ENCODE measurements around the gene PPP3CB. TPM values are rescaled to one million over a fixed set of nuclear protein-coding genes. Genes with fewer than 3 reads are reported as not detected.

Gene PPP3CB
- total and polyA plus RNA-seq, 2 donors from 2014 or later, result 26.8 to 36.1 TPM

- Histone ChIP-seq H3K4me1 (ENCODE audit: control insufficient read depth in 2 of 3, insufficient read depth in 2 of 3, low read depth in 1 of 3, low read length in 3 of 3) (no peaks in the 10 kb centered on the region), H3K36me3 (ENCODE audit: control insufficient read depth in 2 of 3, insufficient read depth in 3 of 3, low read length in 3 of 3) (peaks cover 6 to 16% (median 9%) of the 10 kb centered on the region in 3 donors), H3K27ac (ENCODE audit: low read depth in 2 of 2, low read length in 2 of 2) (no peak overlapping the region), H3K27me3 (ENCODE audit: control insufficient read depth, insufficient read depth, low read length) (no peaks in the 10 kb centered on the region), H3K4me3 (ENCODE audit: low read length in 3 of 3) (no peak overlapping the region), H3K9me3 (ENCODE audit: control insufficient read depth in 2 of 3, insufficient read depth in 1 of 3, low read length in 3 of 3) (no peaks in the 10 kb centered on the region), H3K9ac (ENCODE audit: low read length in 3 of 3) (no peak overlapping the region)
- DNase-seq (no peak), FAIRE-seq (no peak)
- TF ChIP-seq, protein P1, sequence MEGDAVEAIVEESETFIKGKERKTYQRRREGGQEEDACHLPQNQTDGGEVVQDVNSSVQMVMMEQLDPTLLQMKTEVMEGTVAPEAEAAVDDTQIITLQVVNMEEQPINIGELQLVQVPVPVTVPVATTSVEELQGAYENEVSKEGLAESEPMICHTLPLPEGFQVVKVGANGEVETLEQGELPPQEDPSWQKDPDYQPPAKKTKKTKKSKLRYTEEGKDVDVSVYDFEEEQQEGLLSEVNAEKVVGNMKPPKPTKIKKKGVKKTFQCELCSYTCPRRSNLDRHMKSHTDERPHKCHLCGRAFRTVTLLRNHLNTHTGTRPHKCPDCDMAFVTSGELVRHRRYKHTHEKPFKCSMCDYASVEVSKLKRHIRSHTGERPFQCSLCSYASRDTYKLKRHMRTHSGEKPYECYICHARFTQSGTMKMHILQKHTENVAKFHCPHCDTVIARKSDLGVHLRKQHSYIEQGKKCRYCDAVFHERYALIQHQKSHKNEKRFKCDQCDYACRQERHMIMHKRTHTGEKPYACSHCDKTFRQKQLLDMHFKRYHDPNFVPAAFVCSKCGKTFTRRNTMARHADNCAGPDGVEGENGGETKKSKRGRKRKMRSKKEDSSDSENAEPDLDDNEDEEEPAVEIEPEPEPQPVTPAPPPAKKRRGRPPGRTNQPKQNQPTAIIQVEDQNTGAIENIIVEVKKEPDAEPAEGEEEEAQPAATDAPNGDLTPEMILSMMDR (IDR thresholded peaks at IDR 0.05; ENCODE audit: borderline replicate concordance, extremely low read depth, insufficient read depth), result no peak
- intact Hi-C loops (cut with DNase I), result no loop called here
Measured at GRCh38 chr10:73522263-73522662, 26.4 kb upstream of the PPP3CB start.

GRCh38 chr10:73519336-73519735 lies 23.5 kb upstream of the PPP3CB start:
- Histone ChIP-seq H3K9ac (ENCODE audit: low read length in 3 of 3) (no peak overlapping the region), H3K27me3 (ENCODE audit: control insufficient read depth, insufficient read depth, low read length) (no peaks in the 10 kb centered on the region), H3K4me3 (ENCODE audit: low read length in 3 of 3) (no peak overlapping the region), H3K9me3 (ENCODE audit: control insufficient read depth in 2 of 3, insufficient read depth in 1 of 3, low read length in 3 of 3) (no peaks in the 10 kb centered on the region), H3K36me3 (ENCODE audit: control insufficient read depth in 2 of 3, insufficient read depth in 3 of 3, low read length in 3 of 3) (peaks cover 6 to 16% (median 12%) of the 10 kb centered on the region in 3 donors), H3K4me1 (ENCODE audit: control insufficient read depth in 2 of 3, insufficient read depth in 2 of 3, low read depth in 1 of 3, low read length in 3 of 3) (no peaks in the 10 kb centered on the region), H3K27ac (ENCODE audit: low read depth in 2 of 2, low read length in 2 of 2) (no peak overlapping the region)
- intact Hi-C loops (cut with DNase I), result no loop called here
- TF ChIP-seq, protein P1 (IDR thresholded peaks at IDR 0.05; ENCODE audit: borderline replicate concordance, extremely low read depth, insufficient read depth), result no peak
- DNase-seq (no peak), FAIRE-seq (no peak)

DNA sequence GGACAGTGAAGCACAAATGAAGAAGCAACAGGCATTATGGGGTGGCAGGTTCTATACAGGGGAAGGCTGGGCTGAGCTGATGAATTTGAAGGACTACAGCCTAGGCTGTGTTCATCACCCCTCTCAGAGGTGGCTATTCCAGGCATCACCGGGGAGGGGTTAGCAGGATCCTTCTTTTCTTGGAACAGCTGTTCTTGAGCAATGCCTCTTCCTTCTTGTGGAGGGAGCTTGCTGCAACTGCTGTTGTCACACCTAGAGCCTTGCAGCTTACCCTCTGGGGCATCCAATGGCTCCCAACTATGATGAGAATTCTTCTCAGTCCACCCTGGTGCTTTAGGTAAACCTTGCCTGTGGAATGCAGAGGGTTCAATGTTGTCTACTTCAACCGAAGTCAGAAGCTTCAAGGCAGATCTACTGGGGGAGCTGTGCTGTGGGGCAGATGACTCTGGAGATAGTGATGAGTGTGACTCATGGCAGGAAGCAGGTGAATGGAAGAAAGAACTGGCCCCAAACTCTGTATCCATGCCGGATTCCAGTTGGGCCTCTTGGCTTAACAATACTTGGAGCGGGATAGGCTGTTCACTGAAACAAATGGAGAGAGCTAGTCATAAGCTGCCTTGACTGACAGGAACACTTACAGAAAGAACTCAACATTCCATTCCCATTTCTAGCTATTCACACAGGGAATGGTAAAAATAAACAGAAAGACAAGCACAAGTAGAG lies 21.5 kb upstream of the PPP3CB start:
- Histone ChIP-seq H3K9ac (ENCODE audit: low read length in 3 of 3) (no peak overlapping the region), H3K27ac (ENCODE audit: low read depth in 2 of 2, low read length in 2 of 2) (no peak overlapping the region), H3K27me3 (ENCODE audit: control insufficient read depth, insufficient read depth, low read length) (no peaks in the 10 kb centered on the region), H3K9me3 (ENCODE audit: control insufficient read depth in 2 of 3, insufficient read depth in 1 of 3, low read length in 3 of 3) (no peaks in the 10 kb centered on the region), H3K4me3 (ENCODE audit: low read length in 3 of 3) (no peak overlapping the region), H3K4me1 (ENCODE audit: control insufficient read depth in 2 of 3, insufficient read depth in 2 of 3, low read depth in 1 of 3, low read length in 3 of 3) (no peaks in the 10 kb centered on the region), H3K36me3 (ENCODE audit: control insufficient read depth in 2 of 3, insufficient read depth in 3 of 3, low read length in 3 of 3) (peaks cover 6 to 16% (median 6%) of the 10 kb centered on the region in 3 donors)
- intact Hi-C loops (cut with DNase I), result no loop called here
- TF ChIP-seq, protein P1 (IDR thresholded peaks at IDR 0.05; ENCODE audit: borderline replicate concordance, extremely low read depth, insufficient read depth), result no peak
- DNase-seq (no peak), FAIRE-seq (no peak)

Data from kidney (tissue), 14 donors.